SK-N-SH (cell line): ENCODE data around the gene TRIM54. TPM values are rescaled to one million over a fixed set of nuclear protein-coding genes. Genes with fewer than 3 reads are reported as not detected.

Source experiments
- CTCF ChIA-PET: fragments of 300-600, 350-600 bp; formaldehyde crosslinking; extraction: SDS; loops from one replicate; lab custom pipeline; 2021; lab: Yijun Ruan, JAX
- POLR2A ChIA-PET: fragments of 350-600 bp; sonication (Branson Sonifier 250); formaldehyde crosslinking; extraction: SDS; loops from one replicate; lab custom pipeline; 2020; ENCODE audit warnings: antibody characterized with exemption, inconsistent platforms; lab: Yijun Ruan, JAX
- DNase-seq: peaks from one replicate; pipeline ENCODE4 v3.0.0; 2012
- H2AFZ ChIP-seq: fragments of 200-600 bp; sonication (generic); 2 replicates; pipeline ENCODE4 v1.8.1; 2016; ENCODE audit warnings: antibody characterized with exemption, mild to moderate bottlenecking, low read depth
- H3F3A ChIP-seq: fragments of 200-600 bp; sonication (generic); replicated peaks from 2 replicates; pipeline ENCODE3; 2016; ENCODE audit warnings: antibody characterized with exemption, mild to moderate bottlenecking; ENCODE audit not compliant: insufficient read depth
- H3K27ac ChIP-seq, 2 experiments: fragments of 200-500 bp in 1 of 2; fragments of 200-600 bp in 1 of 2; sonication (Bioruptor generic) in 1 of 2; sonication (generic), shearing (Covaris generic) in 1 of 2; 2 replicates each; pipeline versions ENCODE4 v1.5.1 to v1.6.1; 2014 to 2016; ENCODE audit warnings: low read depth in 2 of 2, inconsistent platforms in 1 of 2, low read length in 1 of 2, mild to moderate bottlenecking in 1 of 2, mixed read lengths in 1 of 2
- H3K27me3 ChIP-seq: fragments of 200-600 bp; sonication (generic), shearing (Covaris generic); 2 replicates; pipeline ENCODE4 v1.6.1; 2016; ENCODE audit warnings: mixed run types; ENCODE audit not compliant: insufficient read depth
- H3K36me3 ChIP-seq, 2 experiments: fragments of 200-500 bp in 1 of 2; fragments of 200-600 bp in 1 of 2; sonication (Bioruptor generic) in 1 of 2; sonication (generic) in 1 of 2; replicated peaks in 1 of 2; 2 replicates each; pipeline versions ENCODE3 to v1.5.1; 2014 to 2016; ENCODE audit warnings: low read length in 1 of 2, mild to moderate bottlenecking in 1 of 2; ENCODE audit not compliant: insufficient read depth in 2 of 2, control insufficient read depth in 1 of 2
- H3K4me1 ChIP-seq, 2 experiments: fragments of 200-500 bp in 1 of 2; fragments of 200-600 bp in 1 of 2; sonication (Bioruptor generic) in 1 of 2; sonication (generic), shearing (Covaris generic) in 1 of 2; 2 replicates each; pipeline versions ENCODE4 v1.5.1 to v1.6.1; 2014 to 2016; ENCODE audit warnings: low read depth in 1 of 2, low read length in 1 of 2, mixed run types in 1 of 2; ENCODE audit not compliant: insufficient read depth in 2 of 2, control insufficient read depth in 1 of 2
- H3K4me2 ChIP-seq: fragments of 200-600 bp; sonication (generic), shearing (Covaris generic); 2 replicates; pipeline ENCODE4 v1.6.1; 2017; ENCODE audit warnings: mixed run types
- H3K4me3 ChIP-seq, 2 experiments: fragments of 200-500 bp in 1 of 2; fragments of 200-600 bp in 1 of 2; sonication (Bioruptor generic) in 1 of 2; sonication (generic), shearing (Covaris generic) in 1 of 2; 2 replicates each; pipeline versions ENCODE4 v1.5.1 to v1.8.1; 2014 to 2016; ENCODE audit warnings: low read depth in 2 of 2, inconsistent platforms in 1 of 2, low read length in 1 of 2, mild to moderate bottlenecking in 1 of 2, mixed read lengths in 1 of 2, moderate library complexity in 1 of 2
- H3K79me2 ChIP-seq: fragments of 200-600 bp; sonication (generic); 2 replicates; pipeline ENCODE4 v1.8.1; 2017; ENCODE audit warnings: mild to moderate bottlenecking; ENCODE audit not compliant: insufficient read depth
- H3K9ac ChIP-seq: fragments of 200-600 bp; sonication (generic); 2 replicates; pipeline ENCODE4 v1.6.1; 2017; ENCODE audit warnings: mixed run types
- H3K9me2 ChIP-seq: fragments of 200-600 bp; sonication (generic); 2 replicates; pipeline ENCODE4 v1.6.1; 2017; ENCODE audit warnings: mixed run types
- H3K9me3 ChIP-seq: fragments of 200-600 bp; sonication (generic); 2 replicates; pipeline ENCODE4 v1.6.1; 2017; ENCODE audit warnings: mixed run types, mild to moderate bottlenecking, moderate library complexity
- H4K20me1 ChIP-seq: fragments of 200-600 bp; sonication (generic); 2 replicates; pipeline ENCODE4 v1.6.1; 2017; ENCODE audit warnings: mild to moderate bottlenecking, mixed run types; ENCODE audit not compliant: insufficient read depth
- JUND ChIP-seq: IDR thresholded peaks from 2 replicates; pipeline ENCODE4 v1.4.0; 2012
- MXI1 ChIP-seq: IDR thresholded peaks from 2 replicates; pipeline ENCODE4 v1.6.1; 2012; ENCODE audit warnings: mild to moderate bottlenecking, low read depth, low read length, improper control_type of control experiment
- NFIC ChIP-seq: IDR thresholded peaks from 2 replicates; pipeline ENCODE4 v1.4.0; 2012; ENCODE audit warnings: borderline replicate concordance
- RAD21 ChIP-seq: IDR thresholded peaks from 2 replicates; pipeline ENCODE4 v1.6.1; 2012; ENCODE audit warnings: mild to moderate bottlenecking, low read length
- RCOR1 ChIP-seq: fragments of 150-350 bp; IDR thresholded peaks from 2 replicates; pipeline ENCODE4 v1.6.1; 2017; ENCODE audit warnings: antibody characterized with exemption, low read length
- REST ChIP-seq: IDR thresholded peaks from 2 replicates; pipeline ENCODE4 v1.6.1; 2012; ENCODE audit warnings: mild to moderate bottlenecking, low read depth, low read length, moderate library complexity
- YY1 ChIP-seq: IDR thresholded peaks from 2 replicates; pipeline ENCODE4 v1.4.0; 2012; ENCODE audit warnings: low read depth, mild to moderate bottlenecking
- WGBS: methylation state at CpG from one replicate; pipeline ENCODE4 v1.1.6; 2017; ENCODE audit warnings: low lambda C conversion rate; 5-methylcytosine and 5-hydroxymethylcytosine counted together
- polyA plus RNA-seq, 3 experiments: library from polyadenylated mRNA; depleted of rRNA; stranded (reverse); fragments of >200 nt; gene quantifications; 2 replicates each; pipeline ENCODE4 v1.2.3, GENCODE V29; 2012

Gene TRIM54
- polyA plus RNA-seq, 1 of the 3 experiments (the other 2 are of a cell fraction) = 0.28 TPM

GRCh38 chr2:27307545-27308358, 25.5 kb downstream of the TRIM54 start:
- H2AFZ ChIP-seq = no peak overlapping the region
- no peak overlapping the region; a peak in 1 of 4 replicates for H3K4me3 ChIP-seq
- H3K36me3 ChIP-seq = peaks cover 5 to 7% of the 10 kb centered on the region in 2 experiments
- no peak overlapping the region for H3K27ac ChIP-seq
- CTCF ChIA-PET = interaction anchor here (0.6 to 8.3 kb wide), 11 partner anchors 12 to 346 kb away, joined by 3 to 123 read pairs (median 3); no protein-coding TSS in a partner anchor
- H3K4me2 ChIP-seq = no peak overlapping the region
- peaks cover 15% of the 10 kb centered on the region; the same call in 1 of the 2 replicates for H3K27me3 ChIP-seq
- H3K9me2 ChIP-seq = no peaks in the 10 kb centered on the region
- 29% methylated on average over 25 of the region's 75 CpGs for WGBS
- no peak for TF ChIP-seq NFIC
- TF ChIP-seq, all 33 proteins: peak for 0
- H3K79me2 ChIP-seq = no peaks in the 10 kb centered on the region
- peaks cover 0 to 18% of the 10 kb centered on the region in 2 experiments; a peak in 1 of 4 replicates for H3K4me1 ChIP-seq
- DNase-seq = peak; percentile 84
- POLR2A ChIA-PET = interaction anchor here (1.1 to 1.7 kb wide), 3 partner anchors 14 to 211 kb away, joined by 3 to 5 read pairs (median 5); partner anchors contain the start of gene GTF3C2
- H3F3A ChIP-seq = peaks cover 4% of the 10 kb centered on the region
- H3K9ac ChIP-seq = no peak overlapping the region
- H3K9me3 ChIP-seq = no peaks in the 10 kb centered on the region
- H4K20me1 ChIP-seq = peaks cover 10% of the 10 kb centered on the region; the same call in 1 of the 2 replicates

- H3K4me2 ChIP-seq = no peak within 1 kb of the TSS
- H3K4me1 ChIP-seq = peaks cover 0 to 18% of the 10 kb centered on the region in 2 experiments; a peak in 1 of 4 replicates
- peaks cover 4% of the 10 kb centered on the region for H3F3A ChIP-seq
- H3K79me2 ChIP-seq = no peaks in the 10 kb centered on the region
- peaks cover 5 to 7% of the 10 kb centered on the region in 2 experiments for H3K36me3 ChIP-seq
- CTCF ChIA-PET = interaction anchor here (0.9 to 8.3 kb wide), 8 partner anchors 12 to 346 kb away, joined by 3 to 123 read pairs (median 4); no protein-coding TSS in a partner anchor
- POLR2A ChIA-PET = interaction anchor here (1.1 to 1.7 kb wide), 3 partner anchors 14 to 212 kb away, joined by 3 to 5 read pairs (median 5); partner anchors contain the start of gene GTF3C2
- TF ChIP-seq JUND (no peak), MXI1 (0 out of 2 replicates have a peak, but pooled peaks have one; percentile 31), RCOR1 (no peak), RAD21 (no peak), YY1 (no peak), REST (peak; percentile 97)
- DNase-seq = peak; percentile 82
- H3K9me3 ChIP-seq = no peaks in the 10 kb centered on the region
- H2AFZ ChIP-seq = no peak within 1 kb of the TSS
- peaks cover 15% of the 10 kb centered on the region; the same call in 1 of the 2 replicates for H3K27me3 ChIP-seq
- H3K4me3 ChIP-seq = no peak within 1 kb of the TSS; a peak in 1 of 4 replicates
- 70% methylated on average over 22 of the region's 25 CpGs for WGBS
- H3K9ac ChIP-seq = no peak within 1 kb of the TSS
- peaks cover 10% of the 10 kb centered on the region; the same call in 1 of the 2 replicates for H4K20me1 ChIP-seq
- H3K9me2 ChIP-seq = no peaks in the 10 kb centered on the region
- H3K27ac ChIP-seq = no peak within 1 kb of the TSS
Observed at GRCh38 chr2:27308359-27308881, 26.2 kb downstream of the TRIM54 start, which contains the start of gene UCN. Gene UCN, minus strand, starts transcription at chr2:27308445. Its CDS starts 550 bp downstream, at chr2:27307895.
